Prostate gland (tissue), 2 donors: Measurements from ENCODE around the gene AKAP7.

Experiments used
- POLR2AphosphoS5 ChIP-seq: sonication (generic); formaldehyde crosslinking; IDR thresholded peaks from one replicate; pipeline ENCODE4 v1.6.1; 2017; ENCODE audit warnings: antibody characterized with exemption
- TF ChIP-seq, protein P1 (sequence below), 4 experiments: fragments of 200-600 bp in 2 of 4; fragments of 450-650 bp in 2 of 4; sonication (generic) in 2 of 4; IDR thresholded peaks; 1 replicate in 3 of 4; 2 replicates in 1 of 4; pipeline ENCODE4 v1.5.1; 2016 to 2019; ENCODE audit warnings: antibody characterized with exemption in 4 of 4, mild to moderate bottlenecking in 2 of 4, moderate library complexity in 2 of 4

GRCh38 chr6:131210469-131210868, 75.2 kb downstream of the AKAP7 start:
- no peak for TF ChIP-seq POLR2AphosphoS5
- TF ChIP-seq, protein P1, sequence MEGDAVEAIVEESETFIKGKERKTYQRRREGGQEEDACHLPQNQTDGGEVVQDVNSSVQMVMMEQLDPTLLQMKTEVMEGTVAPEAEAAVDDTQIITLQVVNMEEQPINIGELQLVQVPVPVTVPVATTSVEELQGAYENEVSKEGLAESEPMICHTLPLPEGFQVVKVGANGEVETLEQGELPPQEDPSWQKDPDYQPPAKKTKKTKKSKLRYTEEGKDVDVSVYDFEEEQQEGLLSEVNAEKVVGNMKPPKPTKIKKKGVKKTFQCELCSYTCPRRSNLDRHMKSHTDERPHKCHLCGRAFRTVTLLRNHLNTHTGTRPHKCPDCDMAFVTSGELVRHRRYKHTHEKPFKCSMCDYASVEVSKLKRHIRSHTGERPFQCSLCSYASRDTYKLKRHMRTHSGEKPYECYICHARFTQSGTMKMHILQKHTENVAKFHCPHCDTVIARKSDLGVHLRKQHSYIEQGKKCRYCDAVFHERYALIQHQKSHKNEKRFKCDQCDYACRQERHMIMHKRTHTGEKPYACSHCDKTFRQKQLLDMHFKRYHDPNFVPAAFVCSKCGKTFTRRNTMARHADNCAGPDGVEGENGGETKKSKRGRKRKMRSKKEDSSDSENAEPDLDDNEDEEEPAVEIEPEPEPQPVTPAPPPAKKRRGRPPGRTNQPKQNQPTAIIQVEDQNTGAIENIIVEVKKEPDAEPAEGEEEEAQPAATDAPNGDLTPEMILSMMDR (IDR thresholded peaks at IDR 0.05): no peak
